IMR-90 (cell line): ENCODE results near the gene KITLG. TPM values are rescaled to one million over a fixed set of nuclear protein-coding genes. Genes with fewer than 3 reads are reported as not detected.

Experiments used
- ATAC-seq: fragments of 200-7000 bp; cut with Tn5 transposase; 2 replicates; pipeline ENCODE4 v1.9.1; 2020; ENCODE audit warnings: low read depth, mild to moderate bottlenecking, moderate library complexity
- BruUV-seq: library from RNA; stranded (reverse); fragments of 400-500 nt; replicated peaks from 2 replicates; lab custom pipeline; 2021; lab: Mats Ljungman, UMichigan
- CTCF ChIA-PET: fragments of 300-600 bp; formaldehyde crosslinking; extraction: SDS; loops from one replicate; lab custom pipeline; 2021; ENCODE audit warnings: antibody characterized with exemption; lab: Yijun Ruan, JAX
- POLR2A ChIA-PET: fragments of 300-600 bp; sonication (Branson Sonifier 250); formaldehyde crosslinking; loops from one replicate; lab custom pipeline; 2022; ENCODE audit warnings: antibody characterized with exemption; ENCODE audit not compliant: unreplicated experiment; lab: Charles Lee
- DNase-seq: peaks from one replicate; pipeline ENCODE4 v3.0.0; 2013
- H2AFZ ChIP-seq: replicated peaks from 2 replicates; pipeline ENCODE3; 2013; ENCODE audit warnings: low read length, mild to moderate bottlenecking; ENCODE audit not compliant: poor library complexity
- H2AK5ac ChIP-seq: 2 replicates; pipeline ENCODE4 v1.6.1; 2013; ENCODE audit warnings: low read depth, low read length, inconsistent platforms
- H2AK9ac ChIP-seq: replicated peaks from 2 replicates; pipeline ENCODE3; 2013; ENCODE audit warnings: mild to moderate bottlenecking, low read depth, low read length, moderate library complexity; ENCODE audit not compliant: poor library complexity
- H2BK120ac ChIP-seq: 2 replicates; pipeline ENCODE4 v1.6.1; 2013; ENCODE audit warnings: low read depth, low read length, inconsistent platforms
- H2BK15ac ChIP-seq: 3 replicates; pipeline ENCODE4 v1.6.1; 2013; ENCODE audit warnings: low read depth, low read length, inconsistent platforms
- H2BK20ac ChIP-seq: 2 replicates; pipeline ENCODE4 v1.6.1; 2013; ENCODE audit warnings: low read depth, mild to moderate bottlenecking, inconsistent platforms, low read length, moderate library complexity
- H2BK5ac ChIP-seq: 2 replicates; pipeline ENCODE4 v1.6.1; 2013; ENCODE audit warnings: mild to moderate bottlenecking, low read depth, low read length, inconsistent platforms; ENCODE audit not compliant: poor library complexity, severe bottlenecking
- H3K14ac ChIP-seq: replicated peaks from 2 replicates; pipeline ENCODE4 v1.6.1; 2013; ENCODE audit warnings: low read depth, low read length, inconsistent platforms
- H3K18ac ChIP-seq: 2 replicates; pipeline ENCODE4 v1.6.1; 2013; ENCODE audit warnings: low read depth, low read length, control low read depth
- H3K23ac ChIP-seq: 2 replicates; pipeline ENCODE4 v1.6.1; 2013; ENCODE audit warnings: low read depth, low read length, inconsistent platforms
- H3K27ac ChIP-seq: 2 replicates; pipeline ENCODE4 v1.5.1; 2013; ENCODE audit warnings: mild to moderate bottlenecking, control low read depth, low read length; ENCODE audit not compliant: insufficient read depth
- H3K27me3 ChIP-seq: 2 replicates; pipeline ENCODE4 v1.6.1; 2013; ENCODE audit warnings: low read length; ENCODE audit not compliant: control insufficient read depth, insufficient read depth
- H3K36me3 ChIP-seq: 2 replicates; pipeline ENCODE4 v1.6.1; 2013; ENCODE audit warnings: low read length, mixed read lengths; ENCODE audit not compliant: control insufficient read depth, insufficient read depth
- H3K4ac ChIP-seq: 2 replicates; pipeline ENCODE4 v1.6.1; 2013; ENCODE audit warnings: low read depth, low read length, inconsistent platforms
- H3K4me1 ChIP-seq: 2 replicates; pipeline ENCODE4 v1.6.1; 2013; ENCODE audit warnings: low read length, mixed read lengths; ENCODE audit not compliant: control insufficient read depth, insufficient read depth
- H3K4me2 ChIP-seq: 2 replicates; pipeline ENCODE4 v1.6.1; 2013; ENCODE audit warnings: low read depth, mild to moderate bottlenecking, control low read depth, low read length, moderate library complexity
- H3K4me3 ChIP-seq: 2 replicates; pipeline ENCODE4 v1.5.1; 2013; ENCODE audit warnings: low read depth, mild to moderate bottlenecking, control low read depth, low read length, moderate library complexity; ENCODE audit not compliant: insufficient read depth
- H3K56ac ChIP-seq: 2 replicates; pipeline ENCODE4 v1.6.1; 2013; ENCODE audit warnings: low read length, inconsistent platforms; ENCODE audit not compliant: insufficient read depth; ENCODE audit errors: extremely low read depth
- H3K79me1 ChIP-seq, 2 experiments: 2 replicates each; pipeline ENCODE4 v1.6.1; 2013; ENCODE audit warnings: low read length in 2 of 2, inconsistent platforms in 1 of 2, low read depth in 1 of 2
- H3K9ac ChIP-seq: 2 replicates; pipeline ENCODE4 v1.6.1; 2013; ENCODE audit warnings: low read depth, low read length, control low read depth
- H3K9me1 ChIP-seq: 2 replicates; pipeline ENCODE4 v1.6.1; 2013; ENCODE audit warnings: low read length, inconsistent platforms; ENCODE audit not compliant: insufficient read depth
- H3K9me3 ChIP-seq: 2 replicates; pipeline ENCODE4 v1.6.1; 2013; ENCODE audit warnings: low read length; ENCODE audit not compliant: control insufficient read depth, insufficient read depth
- H4K20me1 ChIP-seq: 2 replicates; pipeline ENCODE4 v1.6.1; 2013; ENCODE audit warnings: low read length, inconsistent platforms; ENCODE audit not compliant: insufficient read depth
- H4K5ac ChIP-seq: 2 replicates; pipeline ENCODE4 v1.6.1; 2013; ENCODE audit warnings: mild to moderate bottlenecking, low read depth, low read length, control low read depth
- H4K8ac ChIP-seq, 2 experiments: 2 replicates each; pipeline ENCODE4 v1.6.1; 2013; ENCODE audit warnings: low read depth in 2 of 2, low read length in 2 of 2, control low read depth in 1 of 2, inconsistent platforms in 1 of 2
- H4K91ac ChIP-seq: 2 replicates; pipeline ENCODE4 v1.6.1; 2013; ENCODE audit warnings: low read depth, low read length, inconsistent platforms; ENCODE audit not compliant: insufficient read depth
- BHLHE40 ChIP-seq: fragments of 150-350 bp; IDR thresholded peaks from 2 replicates; pipeline ENCODE4 v1.6.1; 2016; ENCODE audit warnings: mild to moderate bottlenecking, low read depth, low read length
- CEBPB ChIP-seq: IDR thresholded peaks from 2 replicates; pipeline ENCODE4 v1.6.1; 2012; ENCODE audit warnings: low read depth, low read length, improper control_type of control experiment
- CHD1 ChIP-seq: IDR thresholded peaks from 2 replicates; pipeline ENCODE4 v1.6.1; 2012; ENCODE audit warnings: low read depth, low read length, improper control_type of control experiment
- ELK1 ChIP-seq: fragments of 150-350 bp; IDR thresholded peaks from 2 replicates; pipeline ENCODE4 v1.6.1; 2016; ENCODE audit warnings: low read depth, mild to moderate bottlenecking, low read length, moderate library complexity, borderline replicate concordance
- MAZ ChIP-seq: IDR thresholded peaks from 2 replicates; pipeline ENCODE4 v1.6.1; 2012; ENCODE audit warnings: low read depth, mild to moderate bottlenecking, low read length, improper control_type of control experiment, moderate library complexity, borderline replicate concordance
- MXI1 ChIP-seq: IDR thresholded peaks from 2 replicates; pipeline ENCODE4 v1.6.1; 2012; ENCODE audit warnings: low read depth, mild to moderate bottlenecking, low read length, moderate library complexity, borderline replicate concordance
- POLR2A ChIP-seq: IDR thresholded peaks from 2 replicates; pipeline ENCODE4 v1.6.1; 2012; ENCODE audit warnings: mild to moderate bottlenecking, low read depth, low read length
- RAD21 ChIP-seq: IDR thresholded peaks from 2 replicates; pipeline ENCODE4 v1.6.1; 2012; ENCODE audit warnings: low read length, improper control_type of control experiment
- SMC3 ChIP-seq: fragments of 150-350 bp; IDR thresholded peaks from 2 replicates; pipeline ENCODE4 v1.6.1; 2016; ENCODE audit warnings: low read depth, mild to moderate bottlenecking, antibody characterized with exemption, low read length, moderate library complexity
- WGBS, 2 experiments: methylation state at CpG; one replicate each; pipeline versions ENCODE4 v1.1.5 to v1.1.7; 2013; ENCODE audit warnings: missing lambda C conversion rate in 2 of 2; ENCODE audit not compliant: insufficient read length in 1 of 2; ENCODE audit errors: extremely low coverage in 2 of 2; 5-methylcytosine and 5-hydroxymethylcytosine counted together
- dilution Hi-C: fragments of 300-500 bp; cut with HindIII; formaldehyde crosslinking; loops from one replicate; pipeline ENCODE4 v1.14.3; 2018; ENCODE audit warnings: low sequenced_read_pairs; ENCODE audit not compliant: unreplicated experiment
- in situ Hi-C: fragments of 300-500 bp; cut with MboI; formaldehyde crosslinking; loops from 3 replicates; pipeline ENCODE4 v1.14.3; 2019; ENCODE audit warnings: low sequenced_read_pairs, inconsistent platforms, mixed read lengths
- intact Hi-C: fragments of 100-400 bp; cut with micrococcal nuclease; formaldehyde crosslinking; loops from 2 replicates; pipeline ENCODE4 v1.10.0; 2022
- polyA plus RNA-seq, 3 experiments: library from polyadenylated mRNA; depleted of rRNA; stranded (reverse); fragments of >200 nt; gene quantifications; 2 replicates each; pipeline ENCODE4 v1.2.3, GENCODE V29; 2012; ENCODE audit warnings: low replicate concordance in 1 of 3
- total RNA-seq: library from RNA; depleted of rRNA; stranded (reverse); fragments of >200 nt; gene quantifications from 2 replicates; pipeline ENCODE4 v1.2.3, GENCODE V29; 2012

Gene KITLG
- total and polyA plus RNA-seq, 2 of the 4 experiments (the other 2 are of a cell fraction): 14.5 to 87.5 TPM

GRCh38 chr12:88493636-88494035 lies 86.6 kb downstream of the KITLG start:
- Histone ChIP-seq H3K9me3 (no peaks in the 10 kb centered on the region), H3K9me1 (no peaks in the 10 kb centered on the region), H2BK5ac (peak overlapping the region; percentile 97), H4K20me1 (no peaks in the 10 kb centered on the region), H4K8ac (peak overlapping the region in 1 of 2 experiments; percentile 13; a peak in 1 of 4 replicates), H2AFZ (no peak overlapping the region), H3K4ac (no peak overlapping the region), H3K27ac (peak overlapping the region; percentile 7; the same call in 1 of the 2 replicates), H2BK15ac (no peak overlapping the region), H2BK20ac (no peak overlapping the region), H3K36me3 (peaks cover 7% of the 10 kb centered on the region; the same call in 1 of the 2 replicates), H3K56ac (no peak overlapping the region), H3K18ac (peak overlapping the region; percentile 64), H3K27me3 (no peaks in the 10 kb centered on the region), H3K4me2 (peak overlapping the region; percentile 83), H2BK120ac (no peak overlapping the region), H4K91ac (no peak overlapping the region), H3K14ac (no peak overlapping the region), H2AK5ac (no peak overlapping the region), H2AK9ac (no peak overlapping the region), H3K9ac (no peak overlapping the region), H3K4me3 (peak overlapping the region; percentile 21; the same call in 1 of the 2 replicates), H4K5ac (no peak overlapping the region), H3K79me1 (peaks cover 10 to 11% of the 10 kb centered on the region in 2 experiments; a peak in 3 of 4 replicates), H3K4me1 (peaks cover 4% of the 10 kb centered on the region; the same call in 1 of the 2 replicates), H3K23ac (no peak overlapping the region)
- ChIA-PET CTCF (no interaction called here), POLR2A (no interaction called here)
- WGBS, 2 experiments: no CpG with 5 or more reads among the region's 2 CpGs
- peak; percentile 97 for DNase-seq
- peak; percentile 73 for ATAC-seq
- no TSS peak for BruUV-seq
- in situ Hi-C loops (no loop called here), intact Hi-C loops (loop anchor here (2.0 kb wide), 1 partner anchor 79 kb away; no protein-coding TSS in a partner anchor), dilution Hi-C loops (no loop called here)
- TF ChIP-seq CHD1: no peak
- no peak for TF ChIP-seq BHLHE40
- TF ChIP-seq SMC3: no peak
- no peak for TF ChIP-seq POLR2A
- TF ChIP-seq RAD21: 0 out of 2 replicates have a peak, but pooled peaks have one; percentile 9
- peak; percentile 59 for TF ChIP-seq CEBPB
- no peak for TF ChIP-seq MAZ
- TF ChIP-seq ELK1: no peak
- TF ChIP-seq MXI1: no peak
